CD4-positive, alpha-beta memory T cell (primary cell): Measurements from ENCODE around the gene OSGIN1. TPM values are rescaled to one million over a fixed set of nuclear protein-coding genes. Genes with fewer than 3 reads are reported as not detected.

Source experiments
- CTCF ChIA-PET: fragments of 350-600 bp; sonication (Branson Sonifier 250); formaldehyde crosslinking; loops from one replicate; lab custom pipeline; 2021; ENCODE audit warnings: inconsistent platforms; ENCODE audit not compliant: partially characterized antibody; lab: Charles Lee
- POLR2A ChIA-PET: fragments of 350-600 bp; sonication (Branson Sonifier 250); formaldehyde crosslinking; loops from one replicate; lab custom pipeline; 2021; ENCODE audit not compliant: partially characterized antibody; lab: Charles Lee
- DNase-seq, 5 donors: peaks; one replicate each; pipeline versions ENCODE4 v3.0.0 to v3.0.0-alpha.2; 2020 to 2022; ENCODE audit warnings: mixed read lengths in 1 of 5
- H3K27ac ChIP-seq: one replicate; pipeline ENCODE4 v1.7.0; 2013; ENCODE audit warnings: low read depth, low read length
- H3K27me3 ChIP-seq: 2 replicates; pipeline ENCODE4 v1.7.0; 2013; ENCODE audit warnings: mild to moderate bottlenecking, low read length, moderate library complexity; ENCODE audit not compliant: insufficient read depth
- H3K36me3 ChIP-seq: 2 replicates; pipeline ENCODE4 v1.7.0; 2013; ENCODE audit warnings: mild to moderate bottlenecking, low read length, moderate library complexity; ENCODE audit not compliant: insufficient read depth
- H3K4me1 ChIP-seq: 2 replicates; pipeline ENCODE4 v1.7.0; 2013; ENCODE audit warnings: mild to moderate bottlenecking, low read length, moderate library complexity; ENCODE audit not compliant: insufficient read depth
- H3K4me3 ChIP-seq, 2 donors: one replicate each; pipeline ENCODE4 v1.7.0; 2013; ENCODE audit warnings: low read length in 2 of 2, mild to moderate bottlenecking in 1 of 2
- H3K9me3 ChIP-seq, 2 donors: one replicate each; pipeline ENCODE4 v1.7.0; 2013; ENCODE audit warnings: low read length in 2 of 2, control low read depth in 1 of 2; ENCODE audit not compliant: control insufficient read depth in 1 of 2
- H3K27ac Mint-ChIP-seq, 7 donors: one replicate each; pipeline ENCODE4 v1.8.0; 2020 to 2021; ENCODE audit warnings: mixed read lengths in 7 of 7, mild to moderate bottlenecking in 6 of 7, inconsistent platforms in 3 of 7, moderate library complexity in 3 of 7
- H3K27me3 Mint-ChIP-seq, 2 donors: one replicate each; pipeline ENCODE4 v1.8.0; 2020 to 2021; ENCODE audit warnings: mixed read lengths in 2 of 2
- H3K36me3 Mint-ChIP-seq, 2 donors: one replicate each; pipeline ENCODE4 v1.8.0; 2020 to 2021; ENCODE audit warnings: mixed read lengths in 2 of 2, inconsistent platforms in 1 of 2, mild to moderate bottlenecking in 1 of 2
- H3K4me1 Mint-ChIP-seq, 4 donors: one replicate each; pipeline ENCODE4 v1.8.0; 2020 to 2021; ENCODE audit warnings: mixed read lengths in 4 of 4, mild to moderate bottlenecking in 1 of 4
- H3K4me3 Mint-ChIP-seq, 8 donors: one replicate each; pipeline ENCODE4 v1.8.0; 2020 to 2021; ENCODE audit warnings: mixed read lengths in 8 of 8, mild to moderate bottlenecking in 7 of 8, moderate library complexity in 6 of 8, inconsistent platforms in 3 of 8
- H3K9me3 Mint-ChIP-seq, 8 donors: one replicate each; pipeline ENCODE4 v1.8.0; 2020 to 2021; ENCODE audit warnings: mixed read lengths in 8 of 8, mild to moderate bottlenecking in 5 of 8, inconsistent platforms in 3 of 8, moderate library complexity in 1 of 8
- intact Hi-C: fragments of 100-400 bp; cut with micrococcal nuclease; formaldehyde crosslinking; loops from one replicate; pipeline ENCODE4 v1.15.1; 2023
- polyA plus RNA-seq, 2 donors: library from polyadenylated mRNA; unstranded; fragments of 300-500 nt; fragmentation: Illumina TruSeq; gene quantifications; one replicate each; pipeline ENCODE4 v1.2.3, GENCODE V29; 2021
- total RNA-seq, 2 experiments: library from RNA; stranded (reverse); gene quantifications; one replicate each; pipeline ENCODE4 v1.2.3, GENCODE V29; 2021

The OSGIN1 gene
- total and polyA plus RNA-seq, 4 experiments from 2014 or later, result 0.28 to 1.2 (median 1.1) TPM; not detected in 1

- Histone ChIP-seq H3K27me3 (no peaks in the 10 kb centered on the region), H3K4me3 (no peak overlapping the region), H3K27ac (no peak overlapping the region), H3K9me3 (no peaks in the 10 kb centered on the region), H3K4me1 (no peaks in the 10 kb centered on the region), H3K36me3 (no peaks in the 10 kb centered on the region)
- Mint-ChIP-seq H3K27me3 (peaks cover 0 to 2% of the 10 kb centered on the region in 2 donors), H3K36me3 (no peaks in the 10 kb centered on the region), H3K9me3 (peaks cover 0 to 15% (median 4%) of the 10 kb centered on the region in 8 donors), H3K4me3 (no peak overlapping the region), H3K4me1 (no peaks in the 10 kb centered on the region), H3K27ac (no peak overlapping the region)
- DNase-seq, result no peak
- ChIA-PET CTCF (no interaction called here), POLR2A (no interaction called here)
- intact Hi-C loops, result no loop called here
These were observed 24.2 kb downstream of the OSGIN1 start for GRCh38 chr16:83977056-83977815.

- H3K9me3 ChIP-seq, result no peaks in the 10 kb centered on the region
- no peaks in the 10 kb centered on the region for H3K4me1 ChIP-seq
- intact Hi-C loops, result no loop called here
- H3K27ac ChIP-seq, result no peak overlapping the region
- H3K27ac Mint-ChIP-seq, result no peak overlapping the region
- no peak for DNase-seq
- no peak overlapping the region for H3K4me3 ChIP-seq
- H3K27me3 ChIP-seq, result no peaks in the 10 kb centered on the region
- H3K36me3 ChIP-seq, result no peaks in the 10 kb centered on the region
- H3K4me3 Mint-ChIP-seq, result no peak overlapping the region
- no peaks in the 10 kb centered on the region for H3K36me3 Mint-ChIP-seq
- ChIA-PET CTCF (interaction anchor here (1.1 kb wide), 1 partner anchor 9 kb away, joined by 3 read pairs; no protein-coding TSS in a partner anchor), POLR2A (no interaction called here)
- no peaks in the 10 kb centered on the region for H3K4me1 Mint-ChIP-seq
- peaks cover 0 to 15% (median 4%) of the 10 kb centered on the region in 8 donors for H3K9me3 Mint-ChIP-seq
- H3K27me3 Mint-ChIP-seq, result no peaks in the 10 kb centered on the region
These were observed 25.4 kb downstream of the OSGIN1 start for GRCh38 chr16:83978401-83978904.

- Mint-ChIP-seq H3K27ac (no peak overlapping the region), H3K4me1 (no peaks in the 10 kb centered on the region), H3K36me3 (no peaks in the 10 kb centered on the region), H3K27me3 (no peaks in the 10 kb centered on the region), H3K9me3 (peaks cover 0 to 15% (median 4%) of the 10 kb centered on the region in 8 donors), H3K4me3 (no peak overlapping the region)
- ChIA-PET POLR2A (no interaction called here), CTCF (interaction anchor here (1.1 kb wide), 1 partner anchor 10 kb away, joined by 3 read pairs; no protein-coding TSS in a partner anchor)
- no peaks in the 10 kb centered on the region for H3K36me3 ChIP-seq
- intact Hi-C loops, result no loop called here
- no peak overlapping the region for H3K4me3 ChIP-seq
- no peak for DNase-seq
- H3K9me3 ChIP-seq, result no peaks in the 10 kb centered on the region
- no peak overlapping the region for H3K27ac ChIP-seq
- H3K27me3 ChIP-seq, result no peaks in the 10 kb centered on the region
- H3K4me1 ChIP-seq, result no peaks in the 10 kb centered on the region
These were observed 26.4 kb downstream of the OSGIN1 start for GRCh38 chr16:83979441-83979840.

- POLR2A ChIA-PET, result no interaction called here
- no peaks in the 10 kb centered on the region for H3K36me3 Mint-ChIP-seq
- Histone ChIP-seq H3K4me3 (no peak overlapping the region), H3K27ac (no peak overlapping the region), H3K9me3 (no peaks in the 10 kb centered on the region), H3K27me3 (no peaks in the 10 kb centered on the region), H3K36me3 (no peaks in the 10 kb centered on the region), H3K4me1 (no peaks in the 10 kb centered on the region)
- DNase-seq, result no peak
- peaks cover 0 to 15% (median 4%) of the 10 kb centered on the region in 8 donors for H3K9me3 Mint-ChIP-seq
- H3K27me3 Mint-ChIP-seq, result no peaks in the 10 kb centered on the region
- H3K4me3 Mint-ChIP-seq, result no peak overlapping the region
- no peaks in the 10 kb centered on the region for H3K4me1 Mint-ChIP-seq
- H3K27ac Mint-ChIP-seq, result no peak overlapping the region
- intact Hi-C loops, result no loop called here
- CTCF ChIA-PET, result interaction anchor here (1.4 kb wide), 1 partner anchor 82 kb away, joined by 3 read pairs; no protein-coding TSS in a partner anchor
These were observed 27.8 kb downstream of the OSGIN1 start for GRCh38 chr16:83980794-83981193.

- no peak overlapping the region for H3K27ac Mint-ChIP-seq
- H3K4me1 Mint-ChIP-seq, result no peaks in the 10 kb centered on the region
- no peak overlapping the region for H3K4me3 Mint-ChIP-seq
- no peaks in the 10 kb centered on the region for H3K27me3 Mint-ChIP-seq
- no peaks in the 10 kb centered on the region for H3K36me3 Mint-ChIP-seq
- Histone ChIP-seq H3K36me3 (no peaks in the 10 kb centered on the region), H3K4me1 (no peaks in the 10 kb centered on the region), H3K27me3 (no peaks in the 10 kb centered on the region), H3K9me3 (no peaks in the 10 kb centered on the region), H3K27ac (no peak overlapping the region), H3K4me3 (no peak overlapping the region)
- peaks cover 0 to 15% (median 4%) of the 10 kb centered on the region in 8 donors for H3K9me3 Mint-ChIP-seq
- CTCF ChIA-PET, result interaction anchor here (1.4 kb wide), 1 partner anchor 81 kb away, joined by 3 read pairs; no protein-coding TSS in a partner anchor
- DNase-seq, result no peak
- POLR2A ChIA-PET, result no interaction called here
- intact Hi-C loops, result no loop called here
These were observed 28.8 kb downstream of the OSGIN1 start for GRCh38 chr16:83981799-83982198.

- Histone ChIP-seq H3K36me3 (no peaks in the 10 kb centered on the region), H3K4me1 (no peaks in the 10 kb centered on the region), H3K4me3 (no peak overlapping the region), H3K27ac (no peak overlapping the region), H3K9me3 (no peaks in the 10 kb centered on the region), H3K27me3 (no peaks in the 10 kb centered on the region)
- Mint-ChIP-seq H3K36me3 (no peaks in the 10 kb centered on the region), H3K4me1 (no peaks in the 10 kb centered on the region), H3K27me3 (no peaks in the 10 kb centered on the region), H3K9me3 (peaks cover 0 to 11% (median 1%) of the 10 kb centered on the region in 8 donors), H3K27ac (no peak overlapping the region), H3K4me3 (no peak overlapping the region)
- DNase-seq, result no peak
- CTCF ChIA-PET, result interaction anchor here (2.0 kb wide), 1 partner anchor 27 kb away, joined by 5 read pairs; no protein-coding TSS in a partner anchor
- intact Hi-C loops, result no loop called here
- POLR2A ChIA-PET, result no interaction called here
These were observed 30.5 kb downstream of the OSGIN1 start for GRCh38 chr16:83983491-83983890.

GRCh38 chr16:83989300-83989699, 36.3 kb downstream of the OSGIN1 start:
- no peaks in the 10 kb centered on the region for H3K4me1 ChIP-seq
- intact Hi-C loops, result no loop called here
- Mint-ChIP-seq H3K27me3 (peaks cover 17 to 26% of the 10 kb centered on the region in 2 donors), H3K36me3 (no peaks in the 10 kb centered on the region), H3K4me1 (no peaks in the 10 kb centered on the region), H3K27ac (no peak overlapping the region), H3K4me3 (no peak overlapping the region), H3K9me3 (peaks cover 0 to 2% (median 0%) of the 10 kb centered on the region in 8 donors)
- H3K36me3 ChIP-seq, result no peaks in the 10 kb centered on the region
- POLR2A ChIA-PET, result no interaction called here
- no peak overlapping the region for H3K27ac ChIP-seq
- H3K9me3 ChIP-seq, result no peaks in the 10 kb centered on the region
- CTCF ChIA-PET, result interaction anchor here (0.8 kb wide), 1 partner anchor 10 kb away, joined by 3 read pairs; no protein-coding TSS in a partner anchor
- DNase-seq, result no peak
- peaks cover 2% of the 10 kb centered on the region for H3K27me3 ChIP-seq
- H3K4me3 ChIP-seq, result no peak overlapping the region
